HepG2 (cell line): ENCODE data around the gene CES3. TPM values are rescaled to one million over a fixed set of nuclear protein-coding genes. Genes with fewer than 3 reads are reported as not detected.

Source experiments
- AHDC1 ChIP-seq: sonication (generic); formaldehyde crosslinking; IDR thresholded peaks from 2 replicates; pipeline ENCODE4 v1.5.1; 2020; ENCODE audit warnings: mild to moderate bottlenecking, missing genetic modification reagents, borderline replicate concordance
- ARID2 ChIP-seq: sonication (generic); formaldehyde crosslinking; IDR thresholded peaks from 2 replicates; pipeline ENCODE4 v1.8.1; 2022; ENCODE audit warnings: mild to moderate bottlenecking, missing genetic modification reagents, borderline replicate concordance
- ASH2L ChIP-seq: fragments of 300-600, 200-600 bp; sonication (generic); IDR thresholded peaks from 2 replicates; pipeline ENCODE4 v1.7.0; 2017; ENCODE audit warnings: low read depth, mild to moderate bottlenecking, moderate library complexity, mixed read lengths, low read length; ENCODE audit not compliant: insufficient read length
- EED ChIP-seq: sonication (generic); formaldehyde crosslinking; IDR thresholded peaks from 2 replicates; pipeline ENCODE4 v1.5.0; 2020; ENCODE audit warnings: mild to moderate bottlenecking, missing genetic modification reagents
- GMEB1 ChIP-seq: sonication (generic); formaldehyde crosslinking; IDR thresholded peaks from 2 replicates; pipeline ENCODE4 v1.5.1; 2020; ENCODE audit warnings: missing genetic modification reagents, mild to moderate bottlenecking, borderline replicate concordance
- HBP1 ChIP-seq: IDR thresholded peaks from 2 replicates; pipeline ENCODE4 v1.6.1; 2016; ENCODE audit warnings: low read depth, control low read depth
- IRF2 ChIP-seq: IDR thresholded peaks from 2 replicates; pipeline ENCODE4 v1.6.1; 2018; ENCODE audit warnings: missing genetic modification reagents, missing compliant biosample characterization
- NKX3-1 ChIP-seq: sonication (generic); formaldehyde crosslinking; IDR thresholded peaks from 2 replicates; pipeline ENCODE4 v1.5.0; 2020; ENCODE audit warnings: missing genetic modification reagents
- RCOR2 ChIP-seq: IDR thresholded peaks from 2 replicates; pipeline ENCODE4 v1.6.1; 2016; ENCODE audit warnings: missing biosample characterization, missing genetic modification reagents
- SUZ12 ChIP-seq: fragments of 150-350 bp; IDR thresholded peaks from 2 replicates; pipeline ENCODE4 v1.6.1; 2014; ENCODE audit warnings: low read depth, low read length
- ZBTB37 ChIP-seq: sonication (generic); formaldehyde crosslinking; IDR thresholded peaks from 2 replicates; pipeline ENCODE4 v1.4.0; 2020; ENCODE audit warnings: mild to moderate bottlenecking, missing genetic modification reagents
- ZNF33B ChIP-seq: sonication (generic); formaldehyde crosslinking; IDR thresholded peaks from 2 replicates; pipeline ENCODE4 v1.5.1; 2020; ENCODE audit warnings: mild to moderate bottlenecking, missing genetic modification reagents
- ZNF503 ChIP-seq: sonication (generic); formaldehyde crosslinking; IDR thresholded peaks from 2 replicates; pipeline ENCODE4 v1.4.0; 2020; ENCODE audit warnings: missing genetic modification reagents
- ZNF589 ChIP-seq: sonication (generic); formaldehyde crosslinking; conservative IDR thresholded peaks from 2 replicates; pipeline ENCODE4 v1.8.0; 2022; ENCODE audit warnings: mild to moderate bottlenecking, moderate library complexity, missing genetic modification reagents
- ZNF598 ChIP-seq: sonication (generic); formaldehyde crosslinking; IDR thresholded peaks from 2 replicates; pipeline ENCODE4 v1.5.1; 2020; ENCODE audit warnings: mild to moderate bottlenecking, missing genetic modification reagents, borderline replicate concordance
- ZNF616 ChIP-seq: sonication (generic); formaldehyde crosslinking; IDR thresholded peaks from 2 replicates; pipeline ENCODE4 v1.5.0; 2020; ENCODE audit warnings: low read depth, mild to moderate bottlenecking, missing genetic modification reagents
- ZNF790 ChIP-seq: sonication (generic); formaldehyde crosslinking; IDR thresholded peaks from 2 replicates; pipeline ENCODE4 v1.8.0; 2022; ENCODE audit warnings: missing genetic modification reagents, mild to moderate bottlenecking, borderline replicate concordance
- ZZZ3 ChIP-seq: sonication (generic); formaldehyde crosslinking; IDR thresholded peaks from 2 replicates; pipeline ENCODE4 v1.4.0; 2020; ENCODE audit warnings: missing genetic modification reagents, mild to moderate bottlenecking, borderline replicate concordance
- polyA plus RNA-seq, 8 experiments: library from polyadenylated mRNA; depleted of rRNA in 3 of 8; stranded (reverse) in 7 of 8; unstranded in 1 of 8; fragments of >200 nt; fragmentation: Illumina TruSeq in 4 of 8; extraction: Trizol in 4 of 8; gene quantifications; 2 replicates each; pipeline versions ENCODE4 v1.2.1 to v1.2.3, GENCODE V29; 2011 to 2016; ENCODE audit warnings: low read depth in 4 of 8, missing spikeins in 1 of 8, mixed read lengths in 1 of 8; ENCODE audit not compliant: insufficient read depth in 1 of 8
- total RNA-seq, 5 experiments: library from RNA; depleted of rRNA; stranded (reverse); fragments of >200 nt; fragmentation: Illumina TruSeq; extraction: Trizol; gene quantifications; 2 replicates each; pipeline ENCODE4 v1.2.3, GENCODE V29; 2016; ENCODE audit warnings: low read depth in 1 of 5

The CES3 gene
- total and polyA plus RNA-seq, 2 of the 13 experiments (the other 11 are each of a cell fraction or from before 2014, with no cell fraction given), result 6.6 to 17.4 TPM

GRCh38 chr16:66954097-66954659, 6.9 kb upstream of the CES3 start (continued):
- TF ChIP-seq ZNF598, result no peak
- TF ChIP-seq GMEB1, result no peak
- TF ChIP-seq SUZ12, result no peak
- peak; percentile 41; the same call in 1 of the 2 replicates for TF ChIP-seq AHDC1 (CRISPR knock-in tag)
- no peak for TF ChIP-seq ZNF616 (CRISPR knock-in tag)
- TF ChIP-seq ASH2L, result no peak
- TF ChIP-seq ZBTB37, result no peak
- no peak for TF ChIP-seq ZZZ3 (CRISPR knock-in tag)
- TF ChIP-seq ZNF790 (CRISPR knock-in tag), result no peak
- TF ChIP-seq ZNF503 (CRISPR knock-in tag), result no peak
- no peak for TF ChIP-seq NKX3-1 (CRISPR knock-in tag)
- no peak for TF ChIP-seq ZNF33B (CRISPR knock-in tag)
- TF ChIP-seq ARID2, result no peak
- peak; percentile 67; the same call in 1 of the 2 replicates for TF ChIP-seq IRF2 (CRISPR knock-in tag)
- no peak for TF ChIP-seq HBP1
- TF ChIP-seq EED (CRISPR knock-in tag), result no peak
- no peak for TF ChIP-seq ZNF589 (CRISPR knock-in tag)
- peak; percentile 66; the same call in 1 of the 2 replicates for TF ChIP-seq RCOR2 (CRISPR knock-in tag)
